Testis (tissue), 2 donors: ENCODE data around the gene TMED5.

Experiments
- CTCF ChIP-seq, 3 experiments: fragments of 450-650 bp in 2 of 3; fragments of 200-600 bp in 1 of 3; sonication (generic) in 1 of 3; IDR thresholded peaks; one replicate each; pipeline ENCODE4 v1.5.1; 2016 to 2019; ENCODE audit warnings: antibody characterized with exemption in 3 of 3, mild to moderate bottlenecking in 2 of 3, moderate library complexity in 1 of 3
- POLR2A ChIP-seq: fragments of 450-650 bp; IDR thresholded peaks from one replicate; pipeline ENCODE4 v1.6.1; 2017; ENCODE audit warnings: antibody characterized with exemption, mild to moderate bottlenecking, moderate library complexity

- no peak for TF ChIP-seq CTCF (IDR thresholded peaks at IDR 0.05)
- no peak for TF ChIP-seq POLR2A
Measured at GRCh38 chr1:93150729-93151128, 29.5 kb downstream of the TMED5 start.
